Liver (tissue), 9 donors: ENCODE data around the gene FNBP1. TPM values are rescaled to one million over a fixed set of nuclear protein-coding genes. Genes with fewer than 3 reads are reported as not detected.

ENCODE experiments used
- DNase-seq: peaks from one replicate; pipeline ENCODE4 v3.0.0-alpha.2; 2017; ENCODE audit warnings: low spot score
- H3K27ac ChIP-seq, 2 donors: one replicate each; pipeline ENCODE4 v1.7.0; 2013; ENCODE audit warnings: inconsistent platforms in 2 of 2, low read length in 2 of 2, control low read depth in 1 of 2, low read depth in 1 of 2, mild to moderate bottlenecking in 1 of 2
- H3K27me3 ChIP-seq, 4 donors: one replicate each; pipeline versions ENCODE4 v1.6.1 to v1.7.0; 2013; ENCODE audit warnings: low read length in 3 of 4, inconsistent platforms in 1 of 4, mild to moderate bottlenecking in 1 of 4, moderate library complexity in 1 of 4; ENCODE audit not compliant: control insufficient read depth in 4 of 4, insufficient read depth in 4 of 4
- H3K36me3 ChIP-seq, 4 donors: one replicate each; pipeline versions ENCODE4 v1.6.1 to v1.7.0; 2013; ENCODE audit warnings: low read length in 3 of 4, mild to moderate bottlenecking in 3 of 4, low read depth in 1 of 4, moderate library complexity in 1 of 4; ENCODE audit not compliant: control insufficient read depth in 4 of 4, insufficient read depth in 3 of 4
- H3K4me1 ChIP-seq, 4 donors: one replicate each; pipeline versions ENCODE4 v1.6.1 to v1.7.0; 2013; ENCODE audit warnings: low read length in 3 of 4, mild to moderate bottlenecking in 3 of 4, moderate library complexity in 1 of 4; ENCODE audit not compliant: control insufficient read depth in 4 of 4, insufficient read depth in 4 of 4
- H3K4me3 ChIP-seq, 3 donors: one replicate each; pipeline versions ENCODE4 v1.6.1 to v1.7.0; 2013; ENCODE audit warnings: low read length in 3 of 3, control low read depth in 1 of 3, low read depth in 1 of 3, mild to moderate bottlenecking in 1 of 3
- H3K9ac ChIP-seq, 2 donors: one replicate each; pipeline ENCODE4 v1.7.0; 2013; ENCODE audit warnings: low read length in 2 of 2, mild to moderate bottlenecking in 2 of 2, moderate library complexity in 2 of 2, control low read depth in 1 of 2, low read depth in 1 of 2
- H3K9me3 ChIP-seq, 4 donors: one replicate each; pipeline versions ENCODE4 v1.6.1 to v1.7.0; 2013; ENCODE audit warnings: low read length in 3 of 4; ENCODE audit not compliant: control insufficient read depth in 4 of 4
- ATF3 ChIP-seq: IDR thresholded peaks from 2 replicates; pipeline ENCODE4 v1.6.1; 2016; ENCODE audit warnings: antibody characterized with exemption
- CTCF ChIP-seq: fragments of 150-350 bp; IDR thresholded peaks from 2 replicates; pipeline ENCODE4 v1.5.1; 2017; ENCODE audit warnings: improper control_type of control experiment, low read depth, low read length; ENCODE audit not compliant: missing input control
- FOXA1 ChIP-seq: IDR thresholded peaks from 2 replicates; pipeline ENCODE4 v1.6.1; 2016; ENCODE audit warnings: antibody characterized with exemption
- HNF4A ChIP-seq, 2 donors: conservative IDR thresholded peaks; 2 replicates each; pipeline ENCODE4 v1.6.1; 2016; ENCODE audit warnings: antibody characterized with exemption in 2 of 2, mild to moderate bottlenecking in 2 of 2
- HNF4G ChIP-seq: IDR thresholded peaks from 2 replicates; pipeline ENCODE4 v1.6.1; 2016; ENCODE audit warnings: antibody characterized with exemption
- MAX ChIP-seq: IDR thresholded peaks from 2 replicates; pipeline ENCODE4 v1.6.1; 2016; ENCODE audit warnings: antibody characterized with exemption
- NR2F2 ChIP-seq: IDR thresholded peaks from 2 replicates; pipeline ENCODE4 v1.6.1; 2016; ENCODE audit warnings: antibody characterized with exemption
- RAD21 ChIP-seq, 2 donors: IDR thresholded peaks; 2 replicates each; pipeline ENCODE4 v1.6.1; 2016; ENCODE audit warnings: antibody characterized with exemption in 2 of 2, mild to moderate bottlenecking in 2 of 2
- RXRA ChIP-seq, 2 donors: IDR thresholded peaks; 2 replicates each; pipeline ENCODE4 v1.6.1; 2017 to 2018; ENCODE audit warnings: antibody characterized with exemption in 2 of 2, mild to moderate bottlenecking in 1 of 2
- SP1 ChIP-seq: IDR thresholded peaks from 2 replicates; pipeline ENCODE4 v1.6.1; 2018; ENCODE audit warnings: antibody characterized with exemption, mild to moderate bottlenecking
- TAF1 ChIP-seq: conservative IDR thresholded peaks from 2 replicates; pipeline ENCODE4 v1.6.1; 2016; ENCODE audit warnings: antibody characterized with exemption, mild to moderate bottlenecking
- YY1 ChIP-seq: IDR thresholded peaks from 2 replicates; pipeline ENCODE4 v1.6.1; 2016; ENCODE audit warnings: antibody characterized with exemption, mild to moderate bottlenecking
- ZBTB33 ChIP-seq: IDR thresholded peaks from 2 replicates; pipeline ENCODE4 v1.6.1; 2016; ENCODE audit warnings: antibody characterized with exemption
- WGBS: extraction: QIAGEN DNeasy Blood & Tissue Kit; methylation state at CpG from one replicate; pipeline ENCODE4 v1.1.7; 2013; 5-methylcytosine and 5-hydroxymethylcytosine counted together
- polyA plus RNA-seq, 2 donors: library from polyadenylated mRNA; stranded (reverse) in 1 of 2; unstranded in 1 of 2; fragments of 200-250 nt in 1 of 2; fragments of >200 nt in 1 of 2; fragmentation: Nextera tagmentation in 1 of 2; extraction: Ambion mirVana in 1 of 2; gene quantifications; one replicate each; pipeline versions ENCODE4 v1.2.1 to v1.2.3, GENCODE V29; 2013 to 2015
- total RNA-seq, 2 donors: library from RNA; depleted of rRNA; stranded (reverse); fragments of >200 nt; gene quantifications; one replicate each; pipeline ENCODE4 v1.2.3, GENCODE V29; 2014
- donor health status: healthy.
- donor health status: healthy.
- donor health status: healthy.
- donor health status: healthy.
- donor health status: healthy.

FNBP1 gene
- total and polyA plus RNA-seq, 4 donors: 6.6 to 15.6 (median 12.3) TPM

DNA sequence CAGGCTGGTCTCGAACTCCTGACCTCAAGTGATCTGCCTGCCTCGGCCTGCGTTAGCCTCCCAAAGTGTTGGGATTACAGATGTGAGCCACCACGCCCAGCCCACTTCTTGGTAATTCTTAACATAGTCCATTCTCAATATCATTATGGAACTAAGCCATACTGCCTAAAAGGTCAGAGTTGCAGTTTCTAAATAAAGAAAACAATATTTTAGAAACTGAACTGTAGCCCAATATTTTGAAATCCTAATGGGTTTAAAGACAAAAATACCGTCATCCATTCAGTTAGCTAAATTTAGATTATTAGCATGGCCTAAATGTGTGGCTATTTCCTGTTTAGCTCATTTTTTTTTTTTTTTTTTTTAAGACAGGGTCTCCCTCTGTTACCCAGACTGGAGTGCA, 108.2 kb downstream of the FNBP1 start:
- Histone ChIP-seq H3K9ac (no peak overlapping the region), H3K27me3 (no peaks in the 10 kb centered on the region), H3K36me3 (no peaks in the 10 kb centered on the region), H3K4me3 (no peak overlapping the region), H3K9me3 (no peaks in the 10 kb centered on the region), H3K4me1 (peaks cover 4 to 11% (median 10%) of the 10 kb centered on the region in 4 donors), H3K27ac (no peak overlapping the region)
- TF ChIP-seq NR2F2: peak; percentile 61
- TF ChIP-seq RXRA (IDR thresholded peaks at IDR 0.05): no peak
- no peak for TF ChIP-seq HNF4G
- no peak for DNase-seq
- WGBS: 68% methylated on average over 5 of the region's 5 CpGs

GRCh38 chr9:129934041-129934591, 108.9 kb downstream of the FNBP1 start:
- DNase-seq: no peak
- Histone ChIP-seq H3K4me3 (no peak overlapping the region), H3K36me3 (peaks cover 0 to 4% (median 0%) of the 10 kb centered on the region in 4 donors), H3K9me3 (no peaks in the 10 kb centered on the region), H3K9ac (no peak overlapping the region), H3K27ac (no peak overlapping the region), H3K27me3 (no peaks in the 10 kb centered on the region), H3K4me1 (peaks cover 4 to 11% (median 10%) of the 10 kb centered on the region in 4 donors)
- TF ChIP-seq NR2F2 (no peak), SP1 (no peak), RXRA (IDR thresholded peaks at IDR 0.05) (no peak), FOXA1 (no peak), MAX (no peak), HNF4A (conservative IDR thresholded peaks at IDR 0.05) (no peak), TAF1 (no peak), RAD21 (IDR thresholded peaks at IDR 0.05) (no peak)
- WGBS: 73% methylated on average over 4 of the region's 4 CpGs

- H3K27me3 ChIP-seq: no peaks in the 10 kb centered on the region
- H3K4me3 ChIP-seq: no peak overlapping the region
- no peaks in the 10 kb centered on the region for H3K9me3 ChIP-seq
- no peak overlapping the region for H3K27ac ChIP-seq
- peaks cover 0 to 4% (median 0%) of the 10 kb centered on the region in 4 donors for H3K36me3 ChIP-seq
- no peak for TF ChIP-seq ATF3
- no peak for TF ChIP-seq CTCF
- no peak for TF ChIP-seq SP1
- TF ChIP-seq TAF1: no peak
- no peak for TF ChIP-seq RAD21 (IDR thresholded peaks at IDR 0.05)
- TF ChIP-seq ZBTB33: no peak
- TF ChIP-seq HNF4G: no peak
- no peak for TF ChIP-seq YY1
- peaks cover 4 to 11% (median 8%) of the 10 kb centered on the region in 4 donors for H3K4me1 ChIP-seq
- no peak for DNase-seq
- WGBS: 82% methylated on average over 8 of the region's 8 CpGs
- no peak overlapping the region for H3K9ac ChIP-seq
Measured at GRCh38 chr9:129933185-129934040, 109.6 kb downstream of the FNBP1 start.
